Measurements from ENCODE around the gene CNNM1. TPM values are rescaled to one million over a fixed set of nuclear protein-coding genes. Genes with fewer than 3 reads are reported as not detected.

The CNNM1 gene
- total RNA-seq, 1 experiment from 2014 or later: 0.90 TPM

- TF ChIP-seq, protein P1, sequence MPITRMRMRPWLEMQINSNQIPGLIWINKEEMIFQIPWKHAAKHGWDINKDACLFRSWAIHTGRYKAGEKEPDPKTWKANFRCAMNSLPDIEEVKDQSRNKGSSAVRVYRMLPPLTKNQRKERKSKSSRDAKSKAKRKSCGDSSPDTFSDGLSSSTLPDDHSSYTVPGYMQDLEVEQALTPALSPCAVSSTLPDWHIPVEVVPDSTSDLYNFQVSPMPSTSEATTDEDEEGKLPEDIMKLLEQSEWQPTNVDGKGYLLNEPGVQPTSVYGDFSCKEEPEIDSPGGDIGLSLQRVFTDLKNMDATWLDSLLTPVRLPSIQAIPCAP (CRISPR knock-in tag; IDR thresholded peaks at IDR 0.05): 0 out of 2 replicates have a peak, but pooled peaks have one; percentile 52
- TF ChIP-seq NR2C2 (CRISPR knock-in tag; IDR thresholded peaks at IDR 0.05): no peak
- peak; percentile 92; the same call in 1 of the 2 replicates for TF ChIP-seq KAT7 (CRISPR knock-in tag; IDR thresholded peaks at IDR 0.05; ENCODE audit: borderline replicate concordance)
- no peak for TF ChIP-seq SP1 (CRISPR knock-in tag; conservative IDR thresholded peaks at IDR 0.05)
- TF ChIP-seq CREB1 (CRISPR knock-in tag; IDR thresholded peaks at IDR 0.05): peak; percentile 83; the same call in 1 of the 2 replicates
- TF ChIP-seq ZNF423 (CRISPR knock-in tag; IDR thresholded peaks at IDR 0.05): no peak
- TF ChIP-seq GABPB1 (CRISPR knock-in tag; IDR thresholded peaks at IDR 0.05): 0 out of 2 replicates have a peak, but pooled peaks have one; percentile 50
- peak; percentile 32; the same call in 1 of the 2 replicates for TF ChIP-seq PREB (CRISPR knock-in tag; IDR thresholded peaks at IDR 0.05; ENCODE audit: borderline replicate concordance)
- TF ChIP-seq ELF4 (CRISPR knock-in tag; IDR thresholded peaks at IDR 0.05; ENCODE audit: low read depth): 0 out of 2 replicates have a peak, but pooled peaks have one; percentile 56
- TF ChIP-seq TP53 (CRISPR knock-in tag; IDR thresholded peaks at IDR 0.05): peak; percentile 91
- peak; percentile 77; the same call in 1 of the 2 replicates for TF ChIP-seq FOXP1 (CRISPR knock-in tag; IDR thresholded peaks at IDR 0.05; ENCODE audit: borderline replicate concordance)
- peak; percentile 84 for TF ChIP-seq ESRRA (CRISPR knock-in tag; IDR thresholded peaks at IDR 0.05; ENCODE audit: borderline replicate concordance)
- no peak for TF ChIP-seq PRRX2 (CRISPR knock-in tag; IDR thresholded peaks at IDR 0.05)
- TF ChIP-seq NR3C1 (CRISPR knock-in tag; conservative IDR thresholded peaks at IDR 0.05; ENCODE audit: low read depth): no peak
- TF ChIP-seq IRF2 (CRISPR knock-in tag; IDR thresholded peaks at IDR 0.05; ENCODE audit: borderline replicate concordance, low read depth): no peak
- TF ChIP-seq ATF2 (CRISPR knock-in tag; IDR thresholded peaks at IDR 0.05; ENCODE audit: borderline replicate concordance, low read depth): no peak
- no peak for TF ChIP-seq ETV6 (CRISPR knock-in tag; IDR thresholded peaks at IDR 0.05)
- TF ChIP-seq, protein P2, sequence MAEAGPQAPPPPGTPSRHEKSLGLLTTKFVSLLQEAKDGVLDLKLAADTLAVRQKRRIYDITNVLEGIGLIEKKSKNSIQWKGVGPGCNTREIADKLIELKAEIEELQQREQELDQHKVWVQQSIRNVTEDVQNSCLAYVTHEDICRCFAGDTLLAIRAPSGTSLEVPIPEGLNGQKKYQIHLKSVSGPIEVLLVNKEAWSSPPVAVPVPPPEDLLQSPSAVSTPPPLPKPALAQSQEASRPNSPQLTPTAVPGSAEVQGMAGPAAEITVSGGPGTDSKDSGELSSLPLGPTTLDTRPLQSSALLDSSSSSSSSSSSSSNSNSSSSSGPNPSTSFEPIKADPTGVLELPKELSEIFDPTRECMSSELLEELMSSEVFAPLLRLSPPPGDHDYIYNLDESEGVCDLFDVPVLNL (CRISPR knock-in tag; IDR thresholded peaks at IDR 0.05; ENCODE audit: borderline replicate concordance, low read depth): no peak
- TF ChIP-seq, protein P3, sequence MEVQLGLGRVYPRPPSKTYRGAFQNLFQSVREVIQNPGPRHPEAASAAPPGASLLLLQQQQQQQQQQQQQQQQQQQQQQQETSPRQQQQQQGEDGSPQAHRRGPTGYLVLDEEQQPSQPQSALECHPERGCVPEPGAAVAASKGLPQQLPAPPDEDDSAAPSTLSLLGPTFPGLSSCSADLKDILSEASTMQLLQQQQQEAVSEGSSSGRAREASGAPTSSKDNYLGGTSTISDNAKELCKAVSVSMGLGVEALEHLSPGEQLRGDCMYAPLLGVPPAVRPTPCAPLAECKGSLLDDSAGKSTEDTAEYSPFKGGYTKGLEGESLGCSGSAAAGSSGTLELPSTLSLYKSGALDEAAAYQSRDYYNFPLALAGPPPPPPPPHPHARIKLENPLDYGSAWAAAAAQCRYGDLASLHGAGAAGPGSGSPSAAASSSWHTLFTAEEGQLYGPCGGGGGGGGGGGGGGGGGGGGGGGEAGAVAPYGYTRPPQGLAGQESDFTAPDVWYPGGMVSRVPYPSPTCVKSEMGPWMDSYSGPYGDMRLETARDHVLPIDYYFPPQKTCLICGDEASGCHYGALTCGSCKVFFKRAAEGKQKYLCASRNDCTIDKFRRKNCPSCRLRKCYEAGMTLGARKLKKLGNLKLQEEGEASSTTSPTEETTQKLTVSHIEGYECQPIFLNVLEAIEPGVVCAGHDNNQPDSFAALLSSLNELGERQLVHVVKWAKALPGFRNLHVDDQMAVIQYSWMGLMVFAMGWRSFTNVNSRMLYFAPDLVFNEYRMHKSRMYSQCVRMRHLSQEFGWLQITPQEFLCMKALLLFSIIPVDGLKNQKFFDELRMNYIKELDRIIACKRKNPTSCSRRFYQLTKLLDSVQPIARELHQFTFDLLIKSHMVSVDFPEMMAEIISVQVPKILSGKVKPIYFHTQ (CRISPR knock-in tag; IDR thresholded peaks at IDR 0.05): no peak
- no peak for TF ChIP-seq ZBTB21 (CRISPR knock-in tag; IDR thresholded peaks at IDR 0.05; ENCODE audit: borderline replicate concordance)
- TF ChIP-seq, protein P4, sequence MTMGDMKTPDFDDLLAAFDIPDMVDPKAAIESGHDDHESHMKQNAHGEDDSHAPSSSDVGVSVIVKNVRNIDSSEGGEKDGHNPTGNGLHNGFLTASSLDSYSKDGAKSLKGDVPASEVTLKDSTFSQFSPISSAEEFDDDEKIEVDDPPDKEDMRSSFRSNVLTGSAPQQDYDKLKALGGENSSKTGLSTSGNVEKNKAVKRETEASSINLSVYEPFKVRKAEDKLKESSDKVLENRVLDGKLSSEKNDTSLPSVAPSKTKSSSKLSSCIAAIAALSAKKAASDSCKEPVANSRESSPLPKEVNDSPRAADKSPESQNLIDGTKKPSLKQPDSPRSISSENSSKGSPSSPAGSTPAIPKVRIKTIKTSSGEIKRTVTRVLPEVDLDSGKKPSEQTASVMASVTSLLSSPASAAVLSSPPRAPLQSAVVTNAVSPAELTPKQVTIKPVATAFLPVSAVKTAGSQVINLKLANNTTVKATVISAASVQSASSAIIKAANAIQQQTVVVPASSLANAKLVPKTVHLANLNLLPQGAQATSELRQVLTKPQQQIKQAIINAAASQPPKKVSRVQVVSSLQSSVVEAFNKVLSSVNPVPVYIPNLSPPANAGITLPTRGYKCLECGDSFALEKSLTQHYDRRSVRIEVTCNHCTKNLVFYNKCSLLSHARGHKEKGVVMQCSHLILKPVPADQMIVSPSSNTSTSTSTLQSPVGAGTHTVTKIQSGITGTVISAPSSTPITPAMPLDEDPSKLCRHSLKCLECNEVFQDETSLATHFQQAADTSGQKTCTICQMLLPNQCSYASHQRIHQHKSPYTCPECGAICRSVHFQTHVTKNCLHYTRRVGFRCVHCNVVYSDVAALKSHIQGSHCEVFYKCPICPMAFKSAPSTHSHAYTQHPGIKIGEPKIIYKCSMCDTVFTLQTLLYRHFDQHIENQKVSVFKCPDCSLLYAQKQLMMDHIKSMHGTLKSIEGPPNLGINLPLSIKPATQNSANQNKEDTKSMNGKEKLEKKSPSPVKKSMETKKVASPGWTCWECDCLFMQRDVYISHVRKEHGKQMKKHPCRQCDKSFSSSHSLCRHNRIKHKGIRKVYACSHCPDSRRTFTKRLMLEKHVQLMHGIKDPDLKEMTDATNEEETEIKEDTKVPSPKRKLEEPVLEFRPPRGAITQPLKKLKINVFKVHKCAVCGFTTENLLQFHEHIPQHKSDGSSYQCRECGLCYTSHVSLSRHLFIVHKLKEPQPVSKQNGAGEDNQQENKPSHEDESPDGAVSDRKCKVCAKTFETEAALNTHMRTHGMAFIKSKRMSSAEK (CRISPR knock-in tag; IDR thresholded peaks at IDR 0.05; ENCODE audit: borderline replicate concordance): no peak
- TF ChIP-seq ZNF317 (CRISPR knock-in tag; IDR thresholded peaks at IDR 0.05; ENCODE audit: borderline replicate concordance, low read depth): peak; percentile 40; the same call in 1 of the 2 replicates
- TF ChIP-seq ZNF138 (CRISPR knock-in tag; conservative IDR thresholded peaks at IDR 0.05): no peak; the same call in 1 of the 2 replicates
- TF ChIP-seq, protein P5, sequence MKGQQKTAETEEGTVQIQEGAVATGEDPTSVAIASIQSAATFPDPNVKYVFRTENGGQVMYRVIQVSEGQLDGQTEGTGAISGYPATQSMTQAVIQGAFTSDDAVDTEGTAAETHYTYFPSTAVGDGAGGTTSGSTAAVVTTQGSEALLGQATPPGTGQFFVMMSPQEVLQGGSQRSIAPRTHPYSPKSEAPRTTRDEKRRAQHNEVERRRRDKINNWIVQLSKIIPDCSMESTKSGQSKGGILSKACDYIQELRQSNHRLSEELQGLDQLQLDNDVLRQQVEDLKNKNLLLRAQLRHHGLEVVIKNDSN (CRISPR knock-in tag; IDR thresholded peaks at IDR 0.05): peak; percentile 89
- TF ChIP-seq CREM (CRISPR knock-in tag; IDR thresholded peaks at IDR 0.05): no peak
- no peak for TF ChIP-seq FOXJ3 (CRISPR knock-in tag; IDR thresholded peaks at IDR 0.05; ENCODE audit: borderline replicate concordance)
Measured at GRCh38 chr10:99329304-99329553, at the start of gene CNNM1 (continued).
